Stomach (tissue), 9 donors: Measurements from ENCODE around the gene PHF21A. TPM values are rescaled to one million over a fixed set of nuclear protein-coding genes. Genes with fewer than 3 reads are reported as not detected.
"Not testable (repeated sequence)": the region's sequence is repeated elsewhere in the genome, so short reads cannot be mapped to it uniquely, and the experiment has no call there.

Source experiments
- DNase-seq, 2 donors: peaks; one replicate each; pipeline versions ENCODE4 v3.0.0 to v3.0.0-alpha.2; 2013 to 2019
- H3K27ac ChIP-seq, 5 donors: fragments of 200-600 bp in 4 of 5; sonication (generic) in 4 of 5; one replicate each; pipeline ENCODE4 v1.5.1; 2013 to 2019; ENCODE audit warnings: mild to moderate bottlenecking in 1 of 5, moderate library complexity in 1 of 5
- H3K27me3 ChIP-seq, 3 donors: fragments of 200-600 bp; sonication (generic); one replicate each; pipeline ENCODE4 v1.5.1; 2017 to 2019; ENCODE audit warnings: mixed run types in 1 of 3
- H3K36me3 ChIP-seq, 4 donors: fragments of 200-600 bp; sonication (generic); 1 replicate in 3 of 4; 2 replicates in 1 of 4; pipeline ENCODE4 v1.5.1; 2016 to 2019
- H3K4me1 ChIP-seq, 4 donors: fragments of 200-600 bp; sonication (generic); one replicate each; pipeline ENCODE4 v1.5.1; 2016 to 2019
- H3K4me3 ChIP-seq, 4 donors: fragments of 200-600 bp; sonication (generic) in 3 of 4; one replicate each; pipeline ENCODE4 v1.5.1; 2016 to 2019; ENCODE audit warnings: mild to moderate bottlenecking in 1 of 4
- H3K9me3 ChIP-seq, 4 donors: fragments of 200-600 bp; sonication (generic); one replicate each; pipeline ENCODE4 v1.5.1; 2016 to 2019
- CTCF ChIP-seq, 7 experiments: fragments of 450-650 bp in 4 of 7; fragments of 200-600 bp in 3 of 7; sonication (generic) in 3 of 7; IDR thresholded peaks; one replicate each; pipeline ENCODE4 v1.5.1; 2016 to 2019; ENCODE audit warnings: antibody characterized with exemption in 7 of 7, control low read depth in 2 of 7, mild to moderate bottlenecking in 1 of 7
- EP300 ChIP-seq: sonication (generic); formaldehyde crosslinking; IDR thresholded peaks from one replicate; pipeline ENCODE4 v1.6.1; 2017; ENCODE audit warnings: antibody characterized with exemption
- POLR2A ChIP-seq, 4 donors: fragments of 450-650 bp; IDR thresholded peaks; one replicate each; pipeline ENCODE4 v1.6.1; 2016; ENCODE audit warnings: antibody characterized with exemption in 4 of 4, control low read depth in 2 of 4, mild to moderate bottlenecking in 1 of 4, moderate library complexity in 1 of 4
- POLR2AphosphoS5 ChIP-seq, 3 donors: sonication (generic); formaldehyde crosslinking; IDR thresholded peaks; one replicate each; pipeline ENCODE4 v1.6.1; 2016; ENCODE audit warnings: antibody characterized with exemption in 3 of 3
- whole genome bisulfite sequencing, 5 donors: extraction: QIAGEN DNeasy Blood & Tissue Kit in 3 of 5; methylation state at CpG; one replicate each; pipeline versions ENCODE4 v1.1.5 to v1.1.7; 2013 to 2018; 5-methylcytosine and 5-hydroxymethylcytosine counted together
- intact Hi-C: fragments of 100-400 bp; cut with DNase I; formaldehyde crosslinking; loops from one replicate; pipeline ENCODE4 v1.15.1; 2023; ENCODE audit warnings: low total_unique reads
- polyA plus RNA-seq, 3 donors: library from polyadenylated mRNA; stranded (reverse); fragments of 200-250 nt; gene quantifications; one replicate each; pipeline ENCODE4 v1.2.3, GENCODE V29; 2013
- total RNA-seq, 5 donors: library from RNA; depleted of rRNA; stranded (reverse); fragments of >200 nt; gene quantifications; one replicate each; pipeline versions ENCODE4 v1.1.0 to v1.2.3, GENCODE V29; 2014 to 2016
- donor health status: healthy with polysubstance abuse.
- donor health status: Bipolar disorder and iron deficiency.
- donor health status: healthy.

PHF21A gene
- total and polyA plus RNA-seq, 8 donors, result 6.1 to 67.0 (median 18.6) TPM

GRCh38 chr11:45907911-45908370 is 213.3 kb downstream of the PHF21A start:
- no peaks in the 10 kb centered on the region for H3K27me3 ChIP-seq
- H3K4me1 ChIP-seq, result peaks cover 0 to 35% (median 13%) of the 10 kb centered on the region in 4 donors
- TF ChIP-seq CTCF (IDR thresholded peaks at IDR 0.05), result no peak
- no peak for TF ChIP-seq POLR2AphosphoS5 (IDR thresholded peaks at IDR 0.05)
- TF ChIP-seq POLR2A (IDR thresholded peaks at IDR 0.05), result no peak
- TF ChIP-seq EP300, result no peak
- no peaks in the 10 kb centered on the region for H3K9me3 ChIP-seq
- intact Hi-C loops, result no loop called here
- no peak overlapping the region for H3K4me3 ChIP-seq
- 50 to 67% (median 64%) methylated on average over 4 to 8 of the region's 8 CpGs for WGBS, 5 donors
- H3K27ac ChIP-seq, result peak overlapping the region in 1 of 5 donors; percentile 29
- peak in 1 of 2 donors; percentile 55 for DNase-seq
- peaks cover 30 to 69% (median 62%) of the 10 kb centered on the region in 4 donors for H3K36me3 ChIP-seq

- Histone ChIP-seq H3K4me3 (no peak within 1 kb of the TSS), H3K4me1 (peaks cover 0 to 35% (median 13%) of the 10 kb centered on the region in 4 donors), H3K36me3 (peaks cover 23 to 69% (median 60%) of the 10 kb centered on the region in 4 donors), H3K27me3 (no peaks in the 10 kb centered on the region), H3K9me3 (no peaks in the 10 kb centered on the region), H3K27ac (peak within 1 kb of the TSS in 1 of 5 donors; percentile 29)
- TF ChIP-seq EP300 (no peak), POLR2AphosphoS5 (IDR thresholded peaks at IDR 0.05) (no peak), POLR2A (IDR thresholded peaks at IDR 0.05) (no peak), CTCF (IDR thresholded peaks at IDR 0.05) (no peak)
- intact Hi-C loops, result no loop called here
- no peak for DNase-seq
- 59 to 66% (median 62%) methylated on average over 13 to 18 of the region's 18 CpGs for WGBS, 5 donors
Observed at GRCh38 chr11:45906965-45907611, 214.2 kb downstream of the PHF21A start, which contains the start of gene FREY1. FREY1 (minus strand) TSS chr11:45907271; CDS start chr11:45907245, 26 bp downstream.

- WGBS, 5 donors, result 64 to 72% (median 70%) methylated on average over 17 to 19 of the region's 19 CpGs
- intact Hi-C loops, result no loop called here
- DNase-seq, result peak in 1 of 2 donors; percentile 53
- Histone ChIP-seq H3K36me3 (peaks cover 14 to 61% (median 52%) of the 10 kb centered on the region in 4 donors), H3K9me3 (no peaks in the 10 kb centered on the region), H3K27ac (no peak overlapping the region), H3K4me1 (peaks cover 1 to 40% (median 17%) of the 10 kb centered on the region in 4 donors), H3K4me3 (no peak overlapping the region), H3K27me3 (no peaks in the 10 kb centered on the region)
- no peak for TF ChIP-seq POLR2AphosphoS5 (IDR thresholded peaks at IDR 0.05)
- no peak for TF ChIP-seq EP300
- TF ChIP-seq CTCF (IDR thresholded peaks at IDR 0.05), result no peak
Observed at GRCh38 chr11:45906096-45906682, 215.1 kb downstream of the PHF21A start.

GRCh38 chr11:45905576-45905975 is 215.7 kb downstream of the PHF21A start:
- DNase-seq, result not testable (repeated sequence)
- WGBS, 5 donors, result 32 to 65% (median 42%) methylated on average over 5 to 6 of the region's 6 CpGs
- peaks cover 7 to 55% (median 46%) of the 10 kb centered on the region in 4 donors for H3K36me3 ChIP-seq

More at GRCh38 chr11:45905576-45905975, 215.7 kb downstream of the PHF21A start:
- H3K4me1 ChIP-seq, result peaks cover 7 to 46% (median 23%) of the 10 kb centered on the region in 4 donors
- H3K27me3 ChIP-seq, intact Hi-C loops, H3K4me3 ChIP-seq, H3K9me3 ChIP-seq, H3K27ac ChIP-seq: not testable (repeated sequence)
